Right kidney (tissue), 9 donors: ENCODE results near the gene EML5.
A peak's percentile ranks its signal among the peaks of the same experiment; 100 is the strongest.
"Not testable (repeated sequence)": the region's sequence is repeated elsewhere in the genome, so short reads cannot be mapped to it uniquely, and the experiment has no call there.

Experiments
- DNase-seq: peaks from one replicate; pipeline ENCODE4 v3.0.0-alpha.2; 2016
- long read RNA-seq, 8 donors: transcript quantifications; one replicate each; lab custom pipeline, GENCODE V29; 2026

EML5 gene
- long read RNA-seq, donor 1, result 0 reads
- long read RNA-seq, donor 2, result 0 reads
- long read RNA-seq, donor 3, result 0 reads
- long read RNA-seq, donor 4, result 0 reads
- long read RNA-seq, donor 5, result 0 reads
- long read RNA-seq, donor 6, result 0 reads
- long read RNA-seq, donor 7, result 0 reads
- long read RNA-seq, donor 8, partial matches to known transcripts, result 14 of 14 reads
- long read RNA-seq, donor 8, other reads (novel, unspliced or antisense), result 0 of 14 reads

GRCh38 chr14:88792473-88793258 is at the start of gene EML5:
Gene EML5 (minus strand): TSS chr14:88792953. CDS start chr14:88792503, 450 bp downstream.
- peak; percentile 90 for DNase-seq

- no peak for DNase-seq
Observed at GRCh38 chr14:88842414-88842813, 49.7 kb upstream of the EML5 start.

GRCh38 chr14:88841741-88842140 is 49.0 kb upstream of the EML5 start:
- no peak for DNase-seq

GRCh38 chr14:88840926-88841325 is 48.2 kb upstream of the EML5 start:
- DNase-seq, result no peak

- no peak for DNase-seq
Observed at GRCh38 chr14:88838015-88838414, 45.3 kb upstream of the EML5 start.

- DNase-seq, result no peak
Observed at GRCh38 chr14:88837495-88837894, 44.7 kb upstream of the EML5 start.

- DNase-seq, result no peak
Observed at GRCh38 chr14:88835661-88836060, 42.9 kb upstream of the EML5 start.

GRCh38 chr14:88834883-88835431 is 42.2 kb upstream of the EML5 start:
- DNase-seq, result no peak

GRCh38 chr14:88831284-88831683 is 38.5 kb upstream of the EML5 start:
- no peak for DNase-seq

- no peak for DNase-seq
Observed at GRCh38 chr14:88829685-88830302, 37.0 kb upstream of the EML5 start.

- DNase-seq, result no peak
Observed at GRCh38 chr14:88829188-88829587, 36.4 kb upstream of the EML5 start.

GRCh38 chr14:88825503-88825902 is 32.8 kb upstream of the EML5 start:
- peak; percentile 10 for DNase-seq

GRCh38 chr14:88825078-88825458 is 32.3 kb upstream of the EML5 start:
- DNase-seq, result no peak

- peak; percentile 100 for DNase-seq
Observed at GRCh38 chr14:88824314-88825077, 31.7 kb upstream of the EML5 start, which contains the start of gene TTC8. Gene TTC8 (plus strand): TSS chr14:88824651. CDS start chr14:88824708, 57 bp downstream.

- no peak for DNase-seq
Observed at GRCh38 chr14:88823968-88824313, 31.2 kb upstream of the EML5 start.

- DNase-seq, result no peak
Observed at GRCh38 chr14:88821888-88822287, 29.1 kb upstream of the EML5 start.

GRCh38 chr14:88821378-88821777 is 28.6 kb upstream of the EML5 start:
- DNase-seq, result no peak

GRCh38 chr14:88819674-88820073 is 26.9 kb upstream of the EML5 start:
- DNase-seq, result not testable (repeated sequence)

GRCh38 chr14:88818018-88818417 is 25.3 kb upstream of the EML5 start:
- no peak for DNase-seq

GRCh38 chr14:88815980-88816379 is 23.2 kb upstream of the EML5 start:
- DNase-seq, result no peak

GRCh38 chr14:88808359-88808758 is 15.6 kb upstream of the EML5 start:
- DNase-seq, result no peak

GRCh38 chr14:88804477-88804876 is 11.7 kb upstream of the EML5 start:
- DNase-seq, result no peak

- no peak for DNase-seq
Observed at GRCh38 chr14:88804035-88804434, 11.3 kb upstream of the EML5 start.
